H1 (cell line): Measurements from ENCODE around the gene C19orf67. TPM values are rescaled to one million over a fixed set of nuclear protein-coding genes. Genes with fewer than 3 reads are reported as not detected.
A peak's percentile ranks its signal among the peaks of the same experiment; 100 is the strongest.

ENCODE experiments used
- ATF2 ChIP-seq: IDR thresholded peaks from 2 replicates; pipeline ENCODE4 v1.6.1; 2012; ENCODE audit warnings: low read length, inconsistent platforms
- KDM4A ChIP-seq: IDR thresholded peaks from one replicate; pipeline ENCODE4 v1.7.1; 2012; ENCODE audit warnings: low read depth, mild to moderate bottlenecking, moderate library complexity, low read length, inconsistent platforms; ENCODE audit not compliant: severe bottlenecking
- RBBP5 ChIP-seq: IDR thresholded peaks from 2 replicates; pipeline ENCODE4 v1.7.1; 2012; ENCODE audit warnings: low read depth, mild to moderate bottlenecking, inconsistent platforms, low read length, moderate library complexity, borderline replicate concordance
- SUZ12 ChIP-seq: fragments of 200-600 bp; sonication (generic); IDR thresholded peaks from 2 replicates; pipeline ENCODE4 v1.6.1; 2012; ENCODE audit warnings: mild to moderate bottlenecking, inconsistent platforms, low read length, moderate library complexity, mixed read lengths
- TAF1 ChIP-seq: IDR thresholded peaks from 2 replicates; pipeline ENCODE4 v1.6.1; 2011; ENCODE audit warnings: mild to moderate bottlenecking, low read depth, low read length
- polyA plus RNA-seq, 7 experiments: library from polyadenylated mRNA; depleted of rRNA in 3 of 7; stranded (reverse) in 5 of 7; unstranded in 2 of 7; fragments of >200 nt in 5 of 7; fragments of 200-250 nt in 2 of 7; gene quantifications; 1 replicate in 5 of 7; 2 replicates in 1 of 7; 4 replicates in 1 of 7; pipeline versions ENCODE4 v1.2.1 to v1.2.3, GENCODE V29; 2011 to 2013; ENCODE audit warnings: missing spikeins in 2 of 7, mixed read lengths in 2 of 7
- total RNA-seq: library from RNA; stranded (reverse); fragmentation: NEBNext Ultra II Directional; extraction: Animal tissue kit (Norgen Biotek cat#: 25700); gene quantifications from 2 replicates; pipeline ENCODE4 v1.2.1, GENCODE V29; 2021

Gene C19orf67
- total and polyA plus RNA-seq, 2 of the 8 experiments (the other 6 are each of a cell fraction or from before 2014, with no cell fraction given) = 0.12 TPM; not detected in 1

GRCh38 chr19:14091081-14091812 lies 5.7 kb upstream of the C19orf67 start (continued):
- TF ChIP-seq ATF2 (no peak), KDM4A (peak; percentile 90), RBBP5 (0 out of 2 replicates have a peak, but pooled peaks have one; percentile 65), SUZ12 (no peak), TAF1 (no peak)
- TF ChIP-seq, all 59 proteins: peak for 8
